OCI-LY3 (cell line): ENCODE measurements around the gene KCTD15.

Source experiments
- CTCF ChIP-seq: fragments of 200-600, 300-600 bp; sonication (generic); IDR thresholded peaks from 2 replicates; pipeline ENCODE4 v1.5.1; 2014; ENCODE audit warnings: antibody characterized with exemption, low read length, low read depth
- EZH2phosphoT487 ChIP-seq: fragments of 200-600 bp; shearing (Covaris generic); IDR thresholded peaks from 2 replicates; pipeline ENCODE4 v1.6.1; 2018; ENCODE audit warnings: antibody characterized with exemption, mixed run types, low read depth

GRCh38 chr19:33774751-33775150 is 21.9 kb upstream of the KCTD15 start:
- TF ChIP-seq CTCF (no peak), EZH2phosphoT487 (no peak)
